HT1080 (cell line): ENCODE results near the gene DRAP1. TPM values are rescaled to one million over a fixed set of nuclear protein-coding genes. Genes with fewer than 3 reads are reported as not detected.

Source experiments
- DNase-seq: peaks from one replicate; pipeline ENCODE4 v3.0.0-alpha.2; 2015; ENCODE audit warnings: low read depth
- total RNA-seq: library from RNA; depleted of rRNA; stranded (reverse); fragments of >200 nt; shearing (Covaris generic); gene quantifications from 2 replicates; pipeline ENCODE4 v1.2.3, GENCODE V29; 2014; rRNA removed

Gene DRAP1
- total RNA-seq, 1 experiment from 2014 or later: 356 TPM

- no peak for DNase-seq
Measured at GRCh38 chr11:65958774-65959420, 39.7 kb downstream of the DRAP1 start.

GRCh38 chr11:65960824-65961266, 41.6 kb downstream of the DRAP1 start:
- no peak for DNase-seq

GRCh38 chr11:65961267-65962140, 42.3 kb downstream of the DRAP1 start, which contains the start of gene SART1:
TSS of gene SART1 (plus strand) at chr11:65961734. CDS start at chr11:65961781, 47 bp downstream.
- peak; percentile 97 for DNase-seq

- no peak for DNase-seq
Measured at GRCh38 chr11:65962141-65962564, 42.9 kb downstream of the DRAP1 start.

GRCh38 chr11:65964906-65965305, 45.7 kb downstream of the DRAP1 start:
- no peak for DNase-seq

GRCh38 chr11:65965986-65966762, 46.9 kb downstream of the DRAP1 start:
- no peak for DNase-seq

- DNase-seq: no peak
Measured at GRCh38 chr11:65967329-65967934, 48.2 kb downstream of the DRAP1 start.

GRCh38 chr11:65968600-65969482, 49.6 kb downstream of the DRAP1 start:
- DNase-seq: no peak

Other genes with a start within 250 kb of the DRAP1 start
- gene KAT5, start 207.2 kb upstream of the DRAP1 start, total RNA-seq: 64.0 and 80.6 TPM in 2 replicates
- 29.8 and 39.7 TPM in 2 replicates for gene RNASEH2C, start 198.6 kb upstream of the DRAP1 start, total RNA-seq
- 10.3 and 13.6 TPM in 2 replicates for gene AP5B1, start 138.4 kb upstream of the DRAP1 start, total RNA-seq
- not detected in 2 replicates for gene OVOL1, start 132.4 kb upstream of the DRAP1 start, total RNA-seq
- gene SNX32, start 85.5 kb upstream of the DRAP1 start, total RNA-seq: not detected in 2 replicates
- gene CFL1, start 61.2 kb upstream of the DRAP1 start, total RNA-seq: 2,329 and 2,647 TPM in 2 replicates
- gene MUS81, start 59.0 kb upstream of the DRAP1 start, total RNA-seq: 62.4 and 64.9 TPM in 2 replicates
- 27.9 and 32.0 TPM in 2 replicates for gene EFEMP2, start 46.6 kb upstream of the DRAP1 start, total RNA-seq
- gene CTSW, start 39.6 kb upstream of the DRAP1 start, total RNA-seq: 0.24 and 0.57 TPM in 2 replicates
- gene FIBP, start 31.0 kb upstream of the DRAP1 start, total RNA-seq: 187 and 232 TPM in 2 replicates
- gene CCDC85B, start 28.8 kb upstream of the DRAP1 start, total RNA-seq: 135 and 146 TPM in 2 replicates
- 236 and 374 TPM in 2 replicates for gene FOSL1, start 19.0 kb upstream of the DRAP1 start, total RNA-seq
- gene C11orf68, start 364 bp upstream of the DRAP1 start, total RNA-seq: 44.0 and 64.7 TPM in 2 replicates
- 0.05 TPM in 1 of 2 replicates, not detected in the other for gene TSGA10IP, start 26.1 kb downstream of the DRAP1 start, total RNA-seq
- gene SART1, start 42.3 kb downstream of the DRAP1 start, total RNA-seq: 86.4 and 112 TPM in 2 replicates
- gene EIF1AD, start 82.7 kb downstream of the DRAP1 start, total RNA-seq: 45.8 and 57.5 TPM in 2 replicates
- gene BANF1, start 83.1 kb downstream of the DRAP1 start, total RNA-seq: 99.1 and 153 TPM in 2 replicates
- gene CST6, start 92.6 kb downstream of the DRAP1 start, total RNA-seq: not detected in 2 replicates
- 10.0 and 13.7 TPM in 2 replicates for gene CATSPER1, start 107.1 kb downstream of the DRAP1 start, total RNA-seq
- gene GAL3ST3, start 129.7 kb downstream of the DRAP1 start, total RNA-seq: not detected in 2 replicates
- gene SF3B2, start 132.9 kb downstream of the DRAP1 start, total RNA-seq: 230 and 239 TPM in 2 replicates
- gene PACS1, start 150.8 kb downstream of the DRAP1 start, total RNA-seq: 10.4 and 17.8 TPM in 2 replicates